Placental epithelial cell (primary cell): Measurements from ENCODE around the gene KRI1. TPM values are rescaled to one million over a fixed set of nuclear protein-coding genes. Genes with fewer than 3 reads are reported as not detected.

Experiments
- small RNA-seq: library from RNA; depleted of rRNA; stranded (forward); fragments of <200 nt; gene quantifications from one replicate; pipeline ENCODE3, GENCODE V24; 2012
- total RNA-seq: library from RNA; depleted of rRNA; stranded (reverse); fragments of >200 nt; gene quantifications from 2 replicates; pipeline ENCODE4 v1.2.3, GENCODE V29; 2012

KRI1 gene
- 5.5 and 5.7 TPM in 2 replicates for total RNA-seq

GRCh38 chr19:10565567-10566407 is at the start of gene KRI1:
Gene KRI1 (minus strand): TSS chr19:10566010. CDS start chr19:10565999, 11 bp downstream.

GRCh38 chr19:10587022-10587838 is 21.4 kb upstream of the KRI1 start, which contains the start of gene AP1M2:
Gene AP1M2 (minus strand): TSS chr19:10587312. CDS start chr19:10587231, 81 bp downstream.

GRCh38 chr19:10568826-10569651 is 3.2 kb upstream of the KRI1 start, which contains the start of gene CDKN2D:
Gene CDKN2D (minus strand): TSS chr19:10568979. CDS start chr19:10568653, 326 bp downstream.

GRCh38 chr19:10543420-10544241 is 22.2 kb downstream of the KRI1 start, which contains the start of gene ATG4D:
Gene ATG4D (plus strand): TSS chr19:10543904. CDS start chr19:10544091, 187 bp downstream.

GRCh38 chr19:10517361-10517759 is 48.5 kb downstream of the KRI1 start, which contains the start of gene S1PR5:
Gene S1PR5 (minus strand): TSS chr19:10517447. CDS start chr19:10515011, 2,436 bp downstream.

Small RNA genes within 50 kb of the gene (small RNA-seq; reads per million reads assigned to genes)
- gene MIR1238 (not detected), gene RNU7-140P (not detected)

Other genes starting within 250 kb of the KRI1 start
- gene FDX2, start 250.0 kb downstream of the KRI1 start, total RNA-seq, result 10.6 and 20.5 TPM in 2 replicates
- 9.8 and 19.5 TPM in 2 replicates for gene RAVER1, start 232.5 kb downstream of the KRI1 start, total RNA-seq
- 5.7 and 5.9 TPM in 2 replicates for gene ICAM3, start 226.4 kb downstream of the KRI1 start, total RNA-seq
- gene TYK2, start 185.4 kb downstream of the KRI1 start, total RNA-seq, result 81.2 and 86.0 TPM in 2 replicates
- gene CDC37, start 162.5 kb downstream of the KRI1 start, total RNA-seq, result 98.9 and 126 TPM in 2 replicates
- 0.87 and 1.6 TPM in 2 replicates for gene PDE4A, start 145.5 kb downstream of the KRI1 start, total RNA-seq
- 52.8 and 56.9 TPM in 2 replicates for gene KEAP1, start 62.7 kb downstream of the KRI1 start, total RNA-seq
- 0.39 TPM in 1 of 2 replicates, not detected in the other for gene S1PR5, start 48.6 kb downstream of the KRI1 start, total RNA-seq
- gene ATG4D, start 22.1 kb downstream of the KRI1 start, total RNA-seq, result 17.7 and 20.9 TPM in 2 replicates
- 0.76 and 2.4 TPM in 2 replicates for gene CDKN2D, start 3.0 kb upstream of the KRI1 start, total RNA-seq
- 113 and 144 TPM in 2 replicates for gene AP1M2, start 21.3 kb upstream of the KRI1 start, total RNA-seq
- gene SLC44A2, start 59.5 kb upstream of the KRI1 start, total RNA-seq, result 188 and 341 TPM in 2 replicates
- 92.7 and 115 TPM in 2 replicates for gene ILF3, start 88.3 kb upstream of the KRI1 start, total RNA-seq
- 22.1 and 23.2 TPM in 2 replicates for gene QTRT1, start 135.4 kb upstream of the KRI1 start, total RNA-seq
- 154 and 156 TPM in 2 replicates for gene DNM2, start 152.1 kb upstream of the KRI1 start, total RNA-seq